ENCODE data around the gene OR6B1.
"Not testable (repeated sequence)": the region's sequence is repeated elsewhere in the genome, so short reads cannot be mapped to it uniquely, and the experiment has no call there.

Gene OR6B1

GRCh38 chr7:144049491-144049890 is 49.4 kb downstream of the OR6B1 start:
- DNase-seq, result no peak

- no peak for DNase-seq
Observed at GRCh38 chr7:144050093-144050492, 50.0 kb downstream of the OR6B1 start.

GRCh38 chr7:144050884-144051283 is 50.8 kb downstream of the OR6B1 start:
- not testable (repeated sequence) for DNase-seq

GRCh38 chr7:144057954-144058353 is 57.8 kb downstream of the OR6B1 start:
- DNase-seq, result no peak
